ENCODE data around the gene PHLDB2. TPM values are rescaled to one million over a fixed set of nuclear protein-coding genes. Genes with fewer than 3 reads are reported as not detected.

Gene PHLDB2
- total RNA-seq, 1 experiment from 2014 or later: 143 TPM

DNA sequence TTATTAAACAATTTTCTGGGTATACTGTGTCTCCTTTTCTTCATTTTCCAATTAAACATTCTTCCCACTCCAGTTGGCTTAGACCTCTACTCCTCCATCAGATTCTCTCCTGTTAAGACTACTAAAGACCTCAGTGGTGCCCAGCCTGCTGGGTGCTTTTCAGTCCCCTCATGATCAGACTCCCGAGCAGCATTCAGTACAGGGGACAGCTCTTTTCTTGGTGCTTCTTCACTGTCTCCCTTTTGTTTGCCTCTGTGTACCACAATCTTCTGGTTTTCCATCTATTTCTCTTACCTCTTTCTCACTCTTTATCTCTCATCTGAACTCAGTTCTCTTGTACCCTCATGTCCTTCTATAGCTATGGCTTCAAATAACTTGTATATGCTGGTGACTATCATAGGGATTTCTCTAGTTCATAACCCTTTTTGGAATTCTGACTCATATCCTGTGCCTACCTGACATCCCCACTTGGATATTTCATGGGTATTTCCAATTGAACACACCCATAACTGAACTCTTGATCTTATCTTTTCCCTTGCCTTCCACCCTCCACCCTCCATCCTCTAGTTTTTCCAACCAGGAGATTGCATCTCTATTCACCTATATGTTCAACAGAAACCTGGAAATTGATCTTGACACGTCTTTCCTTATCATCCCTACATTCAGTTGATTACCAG, 64.2 kb downstream of the PHLDB2 start:
- intact Hi-C loops (cut with micrococcal nuclease): loop anchor here (1.0 kb wide), 2 partner anchors 20 to 44 kb away; no protein-coding TSS in a partner anchor
- Histone ChIP-seq H3K9ac (ENCODE audit: low read length) (peak overlapping the region; percentile 42), H3K4me1 (ENCODE audit: control insufficient read depth in 1 of 2, insufficient read depth in 2 of 2, low read length in 2 of 2) (peaks cover 69 to 95% of the 10 kb centered on the region in 2 experiments), H3K9me3 (ENCODE audit: control insufficient read depth in 1 of 2, insufficient read depth in 1 of 2, low read depth in 1 of 2, low read length in 2 of 2) (no peaks in the 10 kb centered on the region), H3K4me3 (replicated peaks in 1 of 2; ENCODE audit: low read depth in 1 of 2, low read length in 2 of 2) (peak overlapping the region in 1 of 2 experiments; percentile 2; a peak in 1 of 4 replicates), H3K27ac (ENCODE audit: low read depth, low read length) (peak overlapping the region; percentile 96), H4K20me1 (ENCODE audit: insufficient read depth) (no peaks in the 10 kb centered on the region), H2AFZ (ENCODE audit: low read depth, low read length, poor library complexity, severe bottlenecking) (no peak overlapping the region), H3K4me2 (ENCODE audit: low read length) (peak overlapping the region; percentile 62), H3K27me3 (ENCODE audit: insufficient read depth, low read length) (no peaks in the 10 kb centered on the region), H3K79me2 (ENCODE audit: insufficient read depth, low read length) (peaks cover 85% of the 10 kb centered on the region), H3K36me3 (ENCODE audit: control insufficient read depth in 1 of 2, insufficient read depth in 2 of 2, low read length in 2 of 2) (peaks cover 16 to 59% of the 10 kb centered on the region in 2 experiments), H3K9me2 (ENCODE audit: insufficient read depth) (no peaks in the 10 kb centered on the region)
- peak; percentile 69 for TF ChIP-seq TCF7L2 (IDR thresholded peaks at IDR 0.05; ENCODE audit: borderline replicate concordance, extremely low read depth, insufficient read depth, insufficient read length)
- peak; percentile 32 for TF ChIP-seq YY1 (IDR thresholded peaks at IDR 0.05; ENCODE audit: extremely low read depth, insufficient replicate concordance, low read depth, low read length)
- TF ChIP-seq, protein P1, sequence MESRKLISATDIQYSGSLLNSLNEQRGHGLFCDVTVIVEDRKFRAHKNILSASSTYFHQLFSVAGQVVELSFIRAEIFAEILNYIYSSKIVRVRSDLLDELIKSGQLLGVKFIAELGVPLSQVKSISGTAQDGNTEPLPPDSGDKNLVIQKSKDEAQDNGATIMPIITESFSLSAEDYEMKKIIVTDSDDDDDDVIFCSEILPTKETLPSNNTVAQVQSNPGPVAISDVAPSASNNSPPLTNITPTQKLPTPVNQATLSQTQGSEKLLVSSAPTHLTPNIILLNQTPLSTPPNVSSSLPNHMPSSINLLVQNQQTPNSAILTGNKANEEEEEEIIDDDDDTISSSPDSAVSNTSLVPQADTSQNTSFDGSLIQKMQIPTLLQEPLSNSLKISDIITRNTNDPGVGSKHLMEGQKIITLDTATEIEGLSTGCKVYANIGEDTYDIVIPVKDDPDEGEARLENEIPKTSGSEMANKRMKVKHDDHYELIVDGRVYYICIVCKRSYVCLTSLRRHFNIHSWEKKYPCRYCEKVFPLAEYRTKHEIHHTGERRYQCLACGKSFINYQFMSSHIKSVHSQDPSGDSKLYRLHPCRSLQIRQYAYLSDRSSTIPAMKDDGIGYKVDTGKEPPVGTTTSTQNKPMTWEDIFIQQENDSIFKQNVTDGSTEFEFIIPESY (IDR thresholded peaks at IDR 0.05; ENCODE audit: extremely low read depth, insufficient replicate concordance, low read length): no peak
- peak; percentile 58; the same call in 1 of the 2 replicates for TF ChIP-seq POLR2AphosphoS5 (IDR thresholded peaks at IDR 0.05; ENCODE audit: low read depth, low read length)
- no peak for TF ChIP-seq SIN3A (IDR thresholded peaks at IDR 0.05; ENCODE audit: low read depth)
- CTCF ChIA-PET: interaction anchor here (1.0 to 1.6 kb wide), 2 partner anchors 28 to 44 kb away, joined by 3 to 4 read pairs; no protein-coding TSS in a partner anchor
- BruUV-seq (replicated peaks): TSS peak; percentile 74
- POLR2A ChIA-PET: interaction anchor here (0.9 to 13.2 kb wide), 11 partner anchors 10 to 56 kb away, joined by 3 to 152 read pairs (median 7); partner anchors contain the start of gene ABHD10
- peak; percentile 87 for DNase-seq (ENCODE audit: low read depth, low spot score)
- RAD21 ChIA-PET (ENCODE audit: low non-redundant PET in 1 of 2, low total read pairs in 2 of 2, uncharacterized antibody in 2 of 2, unreplicated experiment in 2 of 2): no interaction called here
- ATAC-seq: peak; percentile 78
